H9 (cell line): ENCODE results near the gene PCCA. TPM values are rescaled to one million over a fixed set of nuclear protein-coding genes. Genes with fewer than 3 reads are reported as not detected.

Experiments
- DNase-seq: peaks from one replicate; pipeline ENCODE4 v3.0.0-alpha.2; 2017
- H2AFZ ChIP-seq: one replicate; pipeline ENCODE4 v1.6.1; 2013; ENCODE audit warnings: mild to moderate bottlenecking, low read length, control low read depth, moderate library complexity
- H2AK5ac ChIP-seq: 2 replicates; pipeline ENCODE4 v1.6.1; 2013; ENCODE audit warnings: low read length, control low read depth, mixed read lengths; ENCODE audit not compliant: insufficient read length
- H2BK120ac ChIP-seq: one replicate; pipeline ENCODE4 v1.6.1; 2013; ENCODE audit warnings: low read depth, mild to moderate bottlenecking, low read length, control low read depth, inconsistent platforms; ENCODE audit not compliant: poor library complexity, severe bottlenecking
- H2BK12ac ChIP-seq: 2 replicates; pipeline ENCODE4 v1.6.1; 2013; ENCODE audit warnings: low read length, control low read depth, mixed read lengths, low read depth; ENCODE audit not compliant: insufficient read length
- H2BK15ac ChIP-seq: 2 replicates; pipeline ENCODE4 v1.6.1; 2013; ENCODE audit warnings: low read depth, low read length, control low read depth
- H2BK20ac ChIP-seq: one replicate; pipeline ENCODE4 v1.6.1; 2013; ENCODE audit warnings: low read depth, mild to moderate bottlenecking, low read length, control low read depth, inconsistent platforms; ENCODE audit not compliant: poor library complexity, severe bottlenecking
- H2BK5ac ChIP-seq: 2 replicates; pipeline ENCODE4 v1.6.1; 2013; ENCODE audit warnings: low read length, control low read depth, mixed read lengths; ENCODE audit not compliant: insufficient read length
- H3K14ac ChIP-seq: 2 replicates; pipeline ENCODE4 v1.6.1; 2013; ENCODE audit warnings: low read length, control low read depth; ENCODE audit not compliant: insufficient read depth
- H3K18ac ChIP-seq: 2 replicates; pipeline ENCODE4 v1.6.1; 2013; ENCODE audit warnings: low read depth, mild to moderate bottlenecking, mixed read lengths, low read length, control low read depth; ENCODE audit not compliant: insufficient read length
- H3K23ac ChIP-seq: 2 replicates; pipeline ENCODE4 v1.6.1; 2013; ENCODE audit warnings: low read length, control low read depth, mixed read lengths, low read depth; ENCODE audit not compliant: insufficient read length
- H3K23me2 ChIP-seq: 2 replicates; pipeline ENCODE4 v1.6.1; 2013; ENCODE audit warnings: low read depth, mild to moderate bottlenecking, mixed read lengths, low read length, control low read depth; ENCODE audit not compliant: insufficient read length, poor library complexity, severe bottlenecking
- H3K27ac ChIP-seq: 2 replicates; pipeline ENCODE4 v1.5.1; 2013; ENCODE audit warnings: low read length, control low read depth, mixed read lengths, low read depth; ENCODE audit not compliant: insufficient read length
- H3K27me3 ChIP-seq: 2 replicates; pipeline ENCODE4 v1.6.1; 2013; ENCODE audit warnings: low read length, control low read depth, inconsistent platforms; ENCODE audit not compliant: insufficient read depth
- H3K4ac ChIP-seq: 2 replicates; pipeline ENCODE4 v1.6.1; 2013; ENCODE audit warnings: low read depth, mild to moderate bottlenecking, control low read depth, inconsistent platforms, low read length, moderate library complexity
- H3K4me1 ChIP-seq: 2 replicates; pipeline ENCODE4 v1.6.1; 2013; ENCODE audit warnings: low read length, control low read depth, inconsistent platforms; ENCODE audit not compliant: insufficient read depth
- H3K4me2 ChIP-seq: 2 replicates; pipeline ENCODE4 v1.6.1; 2013; ENCODE audit warnings: low read length, control low read depth, mixed read lengths; ENCODE audit not compliant: insufficient read length, insufficient read depth
- H3K56ac ChIP-seq: 2 replicates; pipeline ENCODE4 v1.6.1; 2013; ENCODE audit warnings: low read depth, mild to moderate bottlenecking, mixed read lengths, low read length, control low read depth; ENCODE audit not compliant: insufficient read length
- H3K79me1 ChIP-seq: 2 replicates; pipeline ENCODE4 v1.6.1; 2013; ENCODE audit warnings: low read depth, mild to moderate bottlenecking, moderate library complexity, low read length, control low read depth, inconsistent platforms; ENCODE audit not compliant: insufficient read depth, poor library complexity, severe bottlenecking
- H3K79me2 ChIP-seq: 2 replicates; pipeline ENCODE4 v1.6.1; 2013; ENCODE audit warnings: low read length, control low read depth, inconsistent platforms; ENCODE audit not compliant: insufficient read depth
- H3K9ac ChIP-seq: 2 replicates; pipeline ENCODE4 v1.6.1; 2013; ENCODE audit warnings: low read length, control low read depth, mixed read lengths; ENCODE audit not compliant: insufficient read length; ENCODE audit errors: extremely low read depth
- H3K9me3 ChIP-seq: one replicate; pipeline ENCODE4 v1.6.1; 2013; ENCODE audit warnings: low read depth, low read length, inconsistent platforms; ENCODE audit not compliant: control insufficient read depth
- H3T11ph ChIP-seq: one replicate; pipeline ENCODE4 v1.6.1; 2013; ENCODE audit warnings: mild to moderate bottlenecking, low read length, control low read depth, inconsistent platforms
- H4K20me1 ChIP-seq: one replicate; pipeline ENCODE4 v1.6.1; 2013; ENCODE audit not compliant: control insufficient read depth, insufficient read length, insufficient read depth
- H4K5ac ChIP-seq: 2 replicates; pipeline ENCODE4 v1.6.1; 2013; ENCODE audit warnings: low read depth, mild to moderate bottlenecking, mixed read lengths, low read length, control low read depth; ENCODE audit not compliant: insufficient read length
- H4K8ac ChIP-seq: replicated peaks from 2 replicates; pipeline ENCODE4 v1.6.1; 2013; ENCODE audit warnings: low read length, control low read depth, mixed read lengths, low read depth; ENCODE audit not compliant: insufficient read length
- H4K91ac ChIP-seq: 2 replicates; pipeline ENCODE4 v1.6.1; 2013; ENCODE audit warnings: low read depth, mild to moderate bottlenecking, moderate library complexity, mixed read lengths, low read length, control low read depth; ENCODE audit not compliant: insufficient read length
- H3K27ac Mint-ChIP-seq, 3 experiments: 2 replicates in 2 of 3; 3 replicates in 1 of 3; pipeline ENCODE4 v1.8.0; 2020 to 2021; ENCODE audit warnings: mixed read lengths in 3 of 3, mild to moderate bottlenecking in 1 of 3, moderate library complexity in 1 of 3
- H3K27me3 Mint-ChIP-seq: 2 replicates; pipeline ENCODE4 v1.8.0; 2021; ENCODE audit warnings: low read depth, mild to moderate bottlenecking, moderate library complexity, mixed read lengths
- H3K36me3 Mint-ChIP-seq, 3 experiments: 2 replicates in 2 of 3; 3 replicates in 1 of 3; pipeline ENCODE4 v1.8.0; 2020 to 2021; ENCODE audit warnings: low read depth in 3 of 3, mixed read lengths in 3 of 3; ENCODE audit not compliant: insufficient read depth in 1 of 3
- H3K4me1 Mint-ChIP-seq, 2 experiments: 2 replicates each; pipeline ENCODE4 v1.8.0; 2020; ENCODE audit warnings: mixed read lengths in 2 of 2
- H3K4me3 Mint-ChIP-seq, 2 experiments: 2 replicates in 1 of 2; 3 replicates in 1 of 2; pipeline ENCODE4 v1.8.0; 2020 to 2021; ENCODE audit warnings: mild to moderate bottlenecking in 2 of 2, mixed read lengths in 2 of 2, moderate library complexity in 1 of 2
- H3K9me3 Mint-ChIP-seq, 2 experiments: 2 replicates in 1 of 2; 3 replicates in 1 of 2; pipeline ENCODE4 v1.8.0; 2020; ENCODE audit warnings: mild to moderate bottlenecking in 2 of 2, mixed read lengths in 2 of 2, moderate library complexity in 1 of 2
- CTCF ChIP-seq: fragments of 200-600 bp; sonication (generic); conservative IDR thresholded peaks from 3 replicates; pipeline ENCODE4 v1.8.0; 2021; ENCODE audit warnings: antibody characterized with exemption, mild to moderate bottlenecking
- WGBS: extraction: QIAGEN DNeasy Blood & Tissue Kit; methylation state at CpG from one replicate; pipeline ENCODE4 v1.1.7; 2013; ENCODE audit warnings: missing lambda C conversion rate, low lambda C conversion rate, mixed read lengths; ENCODE audit not compliant: insufficient read length; ENCODE audit errors: extremely low coverage; 5-methylcytosine and 5-hydroxymethylcytosine counted together
- total RNA-seq: library from RNA; stranded (reverse); gene quantifications from 2 replicates; pipeline ENCODE4 v1.2.1, GENCODE V29; 2021

The PCCA gene
- total RNA-seq, 1 experiment from 2014 or later, result 56.5 TPM

DNA sequence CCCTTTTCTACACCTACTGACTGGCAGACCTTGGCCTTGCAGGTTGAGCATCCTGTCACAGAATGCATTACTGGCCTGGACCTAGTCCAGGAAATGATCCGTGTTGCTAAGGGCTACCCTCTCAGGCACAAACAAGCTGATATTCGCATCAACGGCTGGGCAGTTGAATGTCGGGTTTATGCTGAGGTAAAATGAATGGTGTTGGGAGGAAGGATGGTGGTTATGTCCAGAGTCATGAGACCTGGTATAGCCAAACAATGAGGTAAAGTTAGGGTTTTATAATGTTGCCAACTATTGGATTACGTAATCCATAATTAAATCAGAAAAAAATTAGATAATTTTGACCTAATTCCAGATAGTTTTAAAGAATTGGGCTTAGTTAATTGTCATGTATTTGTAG lies 212.5 kb downstream of the PCCA start:
- no peaks in the 10 kb centered on the region for H3K9me3 Mint-ChIP-seq
- peak overlapping the region in 2 of 3 experiments; percentile 41 to 45; a peak in 2 of 7 replicates for H3K27ac Mint-ChIP-seq
- TF ChIP-seq CTCF, result no peak

More for the DNA sequence above, 212.5 kb downstream of the PCCA start:
- H3K14ac ChIP-seq, result no peak overlapping the region
- no peak overlapping the region for H4K5ac ChIP-seq
- no peaks in the 10 kb centered on the region for H4K20me1 ChIP-seq
- H3K79me1 ChIP-seq, result no peaks in the 10 kb centered on the region
- no peak overlapping the region for H3T11ph ChIP-seq
- H3K23ac ChIP-seq, result no peak overlapping the region
- H2BK20ac ChIP-seq, result no peak overlapping the region
- no peaks in the 10 kb centered on the region for H3K23me2 ChIP-seq
- no peak overlapping the region for H2AK5ac ChIP-seq
- no peak overlapping the region for H2BK5ac ChIP-seq
- H3K4me2 ChIP-seq, result no peak overlapping the region
- H2BK12ac ChIP-seq, result no peak overlapping the region
- no peak overlapping the region for H2BK120ac ChIP-seq
- H3K4me3 Mint-ChIP-seq, result no peak overlapping the region
- no peak overlapping the region for H3K9ac ChIP-seq
- no CpG with 5 or more reads among the region's 5 CpGs for whole genome bisulfite sequencing
- DNase-seq, result no peak
- no peak overlapping the region for H3K56ac ChIP-seq
- H3K36me3 Mint-ChIP-seq, result no peaks in the 10 kb centered on the region; a peak in 1 of 7 replicates
- H3K27me3 ChIP-seq, result no peaks in the 10 kb centered on the region
- H3K9me3 ChIP-seq, result no peaks in the 10 kb centered on the region
- no peaks in the 10 kb centered on the region for H3K79me2 ChIP-seq
- H3K4me1 ChIP-seq, result peaks cover 9% of the 10 kb centered on the region
- no peak overlapping the region for H2AFZ ChIP-seq
- H3K4ac ChIP-seq, result no peak overlapping the region
- H4K8ac ChIP-seq, result no peak overlapping the region
- no peak overlapping the region for H4K91ac ChIP-seq
- H3K18ac ChIP-seq, result no peak overlapping the region
- no peak overlapping the region for H3K27ac ChIP-seq
- no peaks in the 10 kb centered on the region for H3K27me3 Mint-ChIP-seq
- peaks cover 24 to 40% of the 10 kb centered on the region in 2 experiments for H3K4me1 Mint-ChIP-seq
- H2BK15ac ChIP-seq, result no peak overlapping the region
